Bronchial epithelial cell (primary cell): ENCODE data around the gene P4HTM. TPM values are rescaled to one million over a fixed set of nuclear protein-coding genes. Genes with fewer than 3 reads are reported as not detected.
A peak's percentile ranks its signal among the peaks of the same experiment; 100 is the strongest.

Experiments used
- DNase-seq: peaks from one replicate; pipeline ENCODE4 v3.0.0-alpha.2; 2010; ENCODE audit warnings: low read depth
- FAIRE-seq: peaks from 2 replicates; lab custom pipeline; 2011; peaks lifted over from hg19 to GRCh38; lab: Jason Lieb, UNC
- H3K27me3 ChIP-seq: 2 replicates; pipeline ENCODE4 v1.5.1; 2011; ENCODE audit warnings: low read length; ENCODE audit not compliant: control insufficient read depth, insufficient read depth
- H3K36me3 ChIP-seq: 2 replicates; pipeline ENCODE4 v1.5.1; 2011; ENCODE audit warnings: low read length; ENCODE audit not compliant: control insufficient read depth, insufficient read depth
- H3K4me3 ChIP-seq: 2 replicates; pipeline ENCODE4 v1.5.1; 2011; ENCODE audit warnings: mild to moderate bottlenecking, low read depth, low read length, control low read depth
- total RNA-seq: library from RNA; depleted of rRNA; stranded (reverse); fragments of >200 nt; gene quantifications from 2 replicates; pipeline ENCODE4 v1.2.1, GENCODE V29; 2014
- TF ChIP-seq, protein P1 (sequence below): IDR thresholded peaks from 2 replicates; pipeline ENCODE4 v1.5.1; 2011; ENCODE audit warnings: mild to moderate bottlenecking, moderate library complexity, low read length, control low read depth, inconsistent platforms; ENCODE audit not compliant: insufficient read depth, severe bottlenecking

P4HTM gene
- total RNA-seq, 1 donor from 2014 or later = 15.8 TPM

DNA sequence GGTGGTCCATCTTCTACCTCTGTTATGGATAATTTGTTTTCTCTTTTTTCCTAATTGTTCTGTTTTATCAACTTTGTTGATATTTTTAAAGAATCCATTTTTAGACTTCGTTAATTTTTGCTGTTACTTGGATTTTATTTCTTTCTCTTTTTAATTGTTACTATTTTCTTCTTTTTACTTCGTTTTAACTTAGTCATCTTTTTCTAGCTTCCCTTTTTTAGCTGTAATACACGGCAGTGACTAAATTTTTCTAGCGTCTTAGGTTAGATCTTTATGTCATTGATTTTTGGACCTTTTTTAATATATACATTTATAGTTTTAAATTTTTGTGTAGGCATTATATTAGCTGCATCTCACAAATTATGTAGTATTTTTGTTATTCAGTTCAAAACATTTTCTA, 38.3 kb upstream of the P4HTM start:
- H3K27me3 ChIP-seq = no peaks in the 10 kb centered on the region
- FAIRE-seq (no peak), DNase-seq (no peak)
- no peak overlapping the region for H3K4me3 ChIP-seq
- H3K36me3 ChIP-seq = peaks cover 3% of the 10 kb centered on the region
- TF ChIP-seq, protein P1, sequence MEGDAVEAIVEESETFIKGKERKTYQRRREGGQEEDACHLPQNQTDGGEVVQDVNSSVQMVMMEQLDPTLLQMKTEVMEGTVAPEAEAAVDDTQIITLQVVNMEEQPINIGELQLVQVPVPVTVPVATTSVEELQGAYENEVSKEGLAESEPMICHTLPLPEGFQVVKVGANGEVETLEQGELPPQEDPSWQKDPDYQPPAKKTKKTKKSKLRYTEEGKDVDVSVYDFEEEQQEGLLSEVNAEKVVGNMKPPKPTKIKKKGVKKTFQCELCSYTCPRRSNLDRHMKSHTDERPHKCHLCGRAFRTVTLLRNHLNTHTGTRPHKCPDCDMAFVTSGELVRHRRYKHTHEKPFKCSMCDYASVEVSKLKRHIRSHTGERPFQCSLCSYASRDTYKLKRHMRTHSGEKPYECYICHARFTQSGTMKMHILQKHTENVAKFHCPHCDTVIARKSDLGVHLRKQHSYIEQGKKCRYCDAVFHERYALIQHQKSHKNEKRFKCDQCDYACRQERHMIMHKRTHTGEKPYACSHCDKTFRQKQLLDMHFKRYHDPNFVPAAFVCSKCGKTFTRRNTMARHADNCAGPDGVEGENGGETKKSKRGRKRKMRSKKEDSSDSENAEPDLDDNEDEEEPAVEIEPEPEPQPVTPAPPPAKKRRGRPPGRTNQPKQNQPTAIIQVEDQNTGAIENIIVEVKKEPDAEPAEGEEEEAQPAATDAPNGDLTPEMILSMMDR = no peak

DNA sequence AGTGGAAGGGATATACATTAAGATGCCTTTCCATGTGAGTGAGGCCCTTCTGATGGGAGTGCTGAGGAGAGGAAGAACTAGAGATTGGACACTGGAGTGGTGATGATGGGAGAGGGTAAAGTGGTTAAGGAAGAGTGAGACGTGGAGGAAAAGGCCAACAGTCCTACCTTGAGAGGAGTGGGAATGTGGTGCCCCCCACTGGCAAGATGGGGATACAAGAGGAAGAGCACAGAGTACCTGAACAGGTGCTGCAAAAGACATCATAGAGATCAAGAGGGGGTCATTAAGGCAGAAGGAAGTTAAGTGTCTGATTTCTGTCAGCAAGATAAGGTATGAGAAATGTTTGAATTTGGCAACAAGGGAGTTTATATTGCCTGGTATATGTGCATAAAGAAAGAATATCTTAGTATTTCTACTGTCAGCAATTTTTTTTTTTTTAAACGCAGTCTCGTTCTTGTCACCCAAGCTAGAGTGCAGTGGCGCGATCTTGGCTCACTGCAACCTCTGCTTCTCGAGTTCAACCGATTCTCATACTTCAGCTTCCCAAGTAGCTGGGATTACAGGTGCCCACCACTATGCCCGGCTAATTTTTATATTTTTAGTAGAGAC, 37.4 kb upstream of the P4HTM start:
- Histone ChIP-seq H3K4me3 (no peak overlapping the region), H3K27me3 (no peaks in the 10 kb centered on the region), H3K36me3 (peaks cover 8% of the 10 kb centered on the region)
- TF ChIP-seq, protein P1 = peak; percentile 36
- DNase-seq (peak; percentile 31), FAIRE-seq (no peak)

DNA sequence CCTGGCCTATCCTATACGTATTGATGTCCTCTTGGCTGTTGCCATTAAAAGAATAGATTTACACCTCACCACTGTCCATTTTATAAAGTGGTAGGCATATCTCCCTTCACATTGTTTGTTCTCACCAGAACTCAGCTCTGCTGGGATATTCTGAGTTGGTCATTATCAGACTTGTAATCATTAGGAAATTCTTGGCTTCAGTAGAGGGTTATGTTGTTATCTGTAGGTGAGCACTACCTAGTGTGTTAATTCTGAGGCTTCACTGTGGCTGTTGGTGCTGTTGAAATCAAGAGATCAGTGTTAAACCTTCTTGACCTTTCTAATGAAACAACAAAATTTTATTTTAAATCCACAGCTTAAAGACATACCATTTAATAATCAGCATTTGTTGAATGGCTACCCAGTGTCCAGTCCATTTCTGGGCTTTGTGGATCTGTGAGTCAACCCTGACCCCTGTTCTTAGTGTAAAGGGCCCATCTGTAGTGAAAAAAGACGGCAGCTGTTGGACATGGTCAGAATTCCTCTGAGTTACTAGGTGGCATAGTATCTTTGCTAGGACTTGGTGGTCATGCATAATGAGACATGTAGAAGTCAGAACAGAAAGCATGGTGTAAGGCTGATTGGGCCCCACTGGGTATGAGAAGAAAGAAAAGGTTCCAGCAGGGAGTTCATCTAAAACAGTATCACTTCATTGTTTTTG, 32.9 kb upstream of the P4HTM start:
- Histone ChIP-seq H3K36me3 (peaks cover 12% of the 10 kb centered on the region), H3K4me3 (no peak overlapping the region), H3K27me3 (no peaks in the 10 kb centered on the region)
- FAIRE-seq = no peak
- TF ChIP-seq, protein P1 = no peak
- no peak for DNase-seq

DNA sequence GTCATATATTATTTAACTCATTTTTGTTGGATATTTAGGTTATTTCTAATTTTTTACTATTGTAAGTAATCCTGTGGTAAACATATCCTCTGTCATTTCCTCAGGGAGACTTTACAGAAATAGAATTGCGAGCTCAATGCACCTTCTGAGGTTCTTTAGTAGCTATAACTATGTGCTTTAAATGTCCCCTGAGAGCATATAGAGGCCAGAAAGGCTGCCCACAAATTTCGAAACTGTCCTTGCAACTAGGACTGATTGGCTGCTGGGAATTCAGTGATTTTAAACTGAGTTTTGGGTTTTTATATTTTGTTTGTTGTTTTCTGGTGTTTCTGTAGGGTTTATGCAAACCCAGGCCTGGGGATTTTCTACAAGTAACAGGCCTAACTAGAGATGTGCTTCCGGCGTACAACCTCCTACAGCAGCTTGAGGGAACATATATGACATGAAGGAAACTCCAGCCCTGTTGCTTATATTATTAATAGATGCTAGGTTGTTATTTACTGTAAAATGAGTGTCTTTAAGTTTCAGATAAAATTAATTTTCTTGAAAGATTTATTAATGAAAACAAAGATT, 29.1 kb upstream of the P4HTM start:
- FAIRE-seq (no peak), DNase-seq (no peak)
- H3K36me3 ChIP-seq = peaks cover 12% of the 10 kb centered on the region
- no peaks in the 10 kb centered on the region for H3K27me3 ChIP-seq
- TF ChIP-seq, protein P1 = no peak
- no peak overlapping the region for H3K4me3 ChIP-seq

DNA sequence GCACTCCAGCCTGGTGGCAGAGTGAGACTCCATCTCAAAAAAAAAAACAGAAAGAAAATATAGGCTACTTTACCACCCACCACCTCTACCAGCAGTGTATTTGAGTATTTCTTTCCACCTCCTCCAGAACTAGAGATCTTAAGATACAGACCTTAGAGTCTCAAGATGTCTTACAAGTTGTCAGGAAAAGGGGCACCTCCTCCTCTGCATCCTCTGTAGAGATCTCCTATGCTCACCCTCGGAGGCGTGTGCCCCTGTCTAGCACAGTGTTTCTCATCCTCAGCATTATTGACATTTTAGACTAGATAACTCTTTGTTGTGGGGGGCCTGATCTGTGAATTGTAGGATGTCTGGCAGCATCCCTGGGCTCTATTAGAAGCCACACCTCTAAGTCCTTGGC, 27.7 kb upstream of the P4HTM start:
- Histone ChIP-seq H3K4me3 (no peak overlapping the region), H3K27me3 (no peaks in the 10 kb centered on the region), H3K36me3 (peaks cover 9% of the 10 kb centered on the region)
- DNase-seq (no peak), FAIRE-seq (no peak)
- TF ChIP-seq, protein P1 = no peak
